ENCODE data around the gene NFATC3. TPM values are rescaled to one million over a fixed set of nuclear protein-coding genes. Genes with fewer than 3 reads are reported as not detected.

The NFATC3 gene
- total and polyA plus RNA-seq, 11 donors = 5.9 to 35.1 (median 24.2) TPM

GRCh38 chr16:68216240-68216639, 131.1 kb downstream of the NFATC3 start:
- intact Hi-C loops (cut with DNase I) = no loop called here
- WGBS, 4 donors = 90 to 94% (median 91%) methylated on average over 3 of the region's 3 CpGs

DNA sequence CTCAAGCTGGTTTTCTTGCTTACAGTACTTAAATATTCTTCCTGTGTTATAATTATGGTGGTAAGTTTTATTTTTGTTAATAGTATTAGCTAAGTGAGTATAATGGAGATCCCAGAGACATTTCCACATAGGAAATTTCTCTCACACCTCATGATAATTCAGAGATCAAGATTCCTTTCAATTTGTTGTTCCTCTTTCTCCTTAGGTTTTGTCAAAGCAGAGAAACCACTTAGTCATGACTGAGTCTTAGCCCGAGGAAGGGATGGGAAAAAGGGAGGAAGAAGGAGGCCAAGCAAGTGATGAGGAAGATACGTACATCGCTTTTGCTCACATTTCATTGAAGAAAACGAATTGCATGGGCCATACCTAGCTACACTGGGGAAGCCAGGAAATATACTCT, 132.3 kb downstream of the NFATC3 start:
- 88 to 93% (median 90%) methylated on average over 4 of the region's 4 CpGs for WGBS, 4 donors
- no peak overlapping the region for H3K4me3 ChIP-seq
- peaks cover 0 to 7% (median 0%) of the 10 kb centered on the region in 12 donors for H3K4me1 ChIP-seq
- H3K27ac ChIP-seq = no peak overlapping the region
- intact Hi-C loops (cut with DNase I) = no loop called here
- DNase-seq (no peak), ATAC-seq (no peak)
- H3K36me3 ChIP-seq = peaks cover 0 to 32% (median 8%) of the 10 kb centered on the region in 9 donors
- no peaks in the 10 kb centered on the region for H3K27me3 ChIP-seq
- TF ChIP-seq CTCF (IDR thresholded peaks at IDR 0.05) (no peak), POLR2A (IDR thresholded peaks at IDR 0.05) (no peak)
- no peaks in the 10 kb centered on the region for H3K9me3 ChIP-seq

More at GRCh38 chr16:68216240-68216639, 131.1 kb downstream of the NFATC3 start:
- Histone ChIP-seq H3K4me1 (peaks cover 0 to 7% (median 0%) of the 10 kb centered on the region in 12 donors), H3K27me3 (no peaks in the 10 kb centered on the region), H3K36me3 (peaks cover 0 to 25% (median 3%) of the 10 kb centered on the region in 9 donors), H3K9me3 (no peaks in the 10 kb centered on the region), H3K27ac (no peak overlapping the region), H3K4me3 (no peak overlapping the region)
- no peak for TF ChIP-seq CTCF (IDR thresholded peaks at IDR 0.05)
- no peak for TF ChIP-seq POLR2A (IDR thresholded peaks at IDR 0.05)
- DNase-seq (no peak), ATAC-seq (no peak)

GRCh38 chr16:68219725-68220351, 134.7 kb downstream of the NFATC3 start:
- Histone ChIP-seq H3K4me1 (peaks cover 0 to 6% (median 0%) of the 10 kb centered on the region in 12 donors), H3K9me3 (no peaks in the 10 kb centered on the region), H3K36me3 (peaks cover 0 to 40% (median 8%) of the 10 kb centered on the region in 9 donors), H3K27me3 (no peaks in the 10 kb centered on the region), H3K4me3 (no peak overlapping the region), H3K27ac (no peak overlapping the region)
- TF ChIP-seq CTCF (IDR thresholded peaks at IDR 0.05) = no peak
- no peak for TF ChIP-seq POLR2A (IDR thresholded peaks at IDR 0.05)
- ATAC-seq (no peak), DNase-seq (no peak)
- WGBS, 4 donors = 89 to 95% (median 93%) methylated on average over 6 of the region's 6 CpGs
- intact Hi-C loops (cut with DNase I) = loop anchor here in 5 of 10 donors (10.0 kb wide), 5 partner anchors 125 to 415 kb away; partner anchors contain the start of genes DPEP2 (in 1 of the 5), RANBP10 (in 1 of the 5) and TSNAXIP1 (in 1 of the 5)

- 86 to 100% (median 92%) methylated on average over 1 of the region's 1 CpG for WGBS, 4 donors
- no peak overlapping the region for H3K4me3 ChIP-seq
- ATAC-seq (no peak), DNase-seq (no peak)
- H3K4me1 ChIP-seq = peaks cover 0 to 15% (median 9%) of the 10 kb centered on the region in 12 donors
- no peaks in the 10 kb centered on the region for H3K27me3 ChIP-seq
- intact Hi-C loops (cut with DNase I) = loop anchor here in 5 of 10 donors (10.0 kb wide), 5 partner anchors 128 to 418 kb away; partner anchors contain the start of genes DPEP2 (in 1 of the 5), RANBP10 (in 1 of the 5) and TSNAXIP1 (in 1 of the 5)
- peaks cover 0 to 66% (median 20%) of the 10 kb centered on the region in 9 donors for H3K36me3 ChIP-seq
- no peaks in the 10 kb centered on the region for H3K9me3 ChIP-seq
- H3K27ac ChIP-seq = no peak overlapping the region
- TF ChIP-seq CTCF (IDR thresholded peaks at IDR 0.05) (no peak), POLR2A (IDR thresholded peaks at IDR 0.05) (no peak)
Measured at GRCh38 chr16:68223072-68223471, 137.9 kb downstream of the NFATC3 start.

Data from heart left ventricle (tissue), 16 donors.